Coronary artery (tissue), 2 donors: ENCODE results near the gene COA1.
"Not testable (repeated sequence)": the region's sequence is repeated elsewhere in the genome, so short reads cannot be mapped to it uniquely, and the experiment has no call there.

Source experiments
- DNase-seq: peaks from one replicate; pipeline ENCODE4 v3.0.0-alpha.2; 2017; ENCODE audit warnings: low spot score
- H3K27ac ChIP-seq, 2 donors: fragments of 200-600 bp; sonication (generic); one replicate each; pipeline ENCODE4 v1.5.1; 2016 to 2019
- H3K4me3 ChIP-seq: fragments of 200-600 bp; sonication (generic); 2 replicates; pipeline ENCODE4 v1.5.1; 2016; ENCODE audit warnings: mild to moderate bottlenecking, moderate library complexity
- CTCF ChIP-seq: fragments of 200-600 bp; sonication (generic); IDR thresholded peaks from one replicate; pipeline ENCODE4 v1.5.1; 2019; ENCODE audit warnings: antibody characterized with exemption

Gene COA1, protein sequence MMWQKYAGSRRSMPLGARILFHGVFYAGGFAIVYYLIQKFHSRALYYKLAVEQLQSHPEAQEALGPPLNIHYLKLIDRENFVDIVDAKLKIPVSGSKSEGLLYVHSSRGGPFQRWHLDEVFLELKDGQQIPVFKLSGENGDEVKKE

GRCh38 chr7:43729214-43729923, at the start of gene COA1:
COA1 (minus strand) TSS chr7:43729523; CDS start chr7:43648614, 80,909 bp downstream.
- peak; percentile 88 for DNase-seq
- Histone ChIP-seq H3K27ac (peak within 1 kb of the TSS; percentile 67 to 88), H3K4me3 (peak within 1 kb of the TSS; percentile 86)
- TF ChIP-seq CTCF, result no peak

DNA sequence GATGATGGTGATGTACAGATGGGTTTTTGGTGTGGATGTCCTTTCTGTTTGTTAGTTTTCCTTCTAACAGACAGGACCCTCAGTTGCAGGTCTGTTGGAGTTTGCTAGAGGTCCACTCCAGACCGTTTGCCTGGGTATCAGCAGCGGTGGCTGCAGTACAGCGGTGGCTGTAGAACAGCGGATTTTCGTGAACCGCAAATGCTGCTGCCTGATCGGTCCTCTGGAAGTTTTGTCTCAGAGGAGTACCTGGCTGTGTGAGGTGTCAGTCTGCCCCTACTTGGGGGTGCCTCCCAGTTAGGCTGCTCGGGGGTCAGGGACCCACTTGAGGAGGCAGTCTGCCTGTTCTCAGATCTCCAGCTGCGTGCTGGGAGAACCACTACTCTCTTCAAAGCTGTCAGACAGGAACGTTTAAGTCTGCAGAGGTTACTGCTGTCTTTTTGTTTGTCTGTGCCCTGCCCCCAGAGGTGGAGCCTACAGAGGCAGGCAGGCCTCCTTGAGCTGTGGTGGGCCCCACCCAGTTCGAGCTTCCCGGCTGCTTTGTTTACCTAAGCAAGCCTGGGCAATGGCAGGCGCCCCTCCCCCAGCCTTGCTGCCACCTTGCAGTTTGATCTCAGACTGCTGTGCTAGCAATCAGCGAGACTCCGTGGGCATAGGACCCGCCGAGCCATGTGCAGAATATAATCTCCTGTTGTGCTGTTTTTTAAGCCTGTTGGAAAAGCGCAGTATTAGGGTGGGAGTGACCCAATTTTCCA, 49.1 kb upstream of the COA1 start:
- H3K4me3 ChIP-seq, DNase-seq, H3K27ac ChIP-seq: not testable (repeated sequence)

DNA sequence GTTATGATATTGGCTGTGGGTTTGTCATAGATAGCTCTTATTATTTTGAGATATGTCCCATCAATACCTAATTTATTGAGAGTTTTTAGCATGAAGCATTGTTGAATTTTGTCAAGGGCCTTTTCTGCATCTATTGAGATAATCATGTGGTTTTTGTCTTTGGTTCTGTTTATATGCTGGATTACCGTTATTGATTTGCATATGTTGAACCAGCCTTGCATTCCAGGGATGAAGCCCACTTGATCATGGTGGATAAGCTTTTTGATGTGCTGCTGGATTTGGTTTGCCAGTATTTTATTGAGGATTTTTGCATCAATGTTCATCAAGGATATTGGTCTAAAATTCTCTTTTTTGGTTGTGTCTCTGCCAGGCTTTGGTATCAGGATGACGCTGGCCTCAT, 45.9 kb upstream of the COA1 start:
- not testable (repeated sequence) for DNase-seq, H3K4me3 ChIP-seq, H3K27ac ChIP-seq

DNA sequence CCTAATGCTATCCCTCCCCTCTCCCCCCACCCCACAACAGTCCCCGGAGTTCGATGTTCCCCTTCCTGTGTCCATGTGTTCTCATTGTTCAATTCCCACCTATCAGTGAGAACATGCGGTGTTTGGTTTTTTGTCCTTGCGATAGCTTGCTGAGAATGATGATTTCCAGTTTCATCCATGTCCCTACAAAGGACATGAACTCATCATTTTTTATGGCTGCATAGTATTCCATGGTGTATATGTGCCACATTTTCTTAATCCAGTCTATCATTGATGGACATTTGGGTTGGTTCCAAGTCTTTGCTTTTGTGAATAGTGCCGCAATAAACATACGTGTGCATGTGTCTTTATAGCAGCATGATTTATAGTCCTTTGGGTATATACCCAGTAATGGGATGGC, 43.9 kb upstream of the COA1 start:
- H3K27ac ChIP-seq, DNase-seq, H3K4me3 ChIP-seq: not testable (repeated sequence)

DNA sequence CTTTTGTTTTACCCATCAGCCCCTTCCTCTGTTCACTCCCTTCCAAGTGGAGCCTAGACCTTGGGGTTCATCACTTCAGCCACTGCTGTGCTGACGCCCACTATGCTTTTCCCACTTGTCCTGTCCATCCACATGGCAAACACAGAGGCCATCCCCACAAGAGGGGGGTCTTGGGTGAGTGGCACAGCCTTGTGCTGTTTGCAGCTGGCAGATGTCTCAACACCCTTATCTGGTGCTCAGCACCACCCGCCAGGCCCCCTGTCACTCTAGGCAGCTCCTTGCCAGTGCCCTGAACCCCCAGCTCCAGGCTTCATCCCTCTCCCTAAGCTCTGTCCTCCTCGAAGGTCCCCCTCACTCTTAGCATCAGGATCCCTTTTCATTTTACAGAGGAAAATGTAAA, 42.2 kb upstream of the COA1 start:
- DNase-seq, result no peak
- H3K27ac ChIP-seq, result no peak overlapping the region
- no peak for TF ChIP-seq CTCF
- H3K4me3 ChIP-seq, result no peak overlapping the region

GRCh38 chr7:43771128-43771527, 41.8 kb upstream of the COA1 start:
- DNase-seq, result no peak
- H3K27ac ChIP-seq, result no peak overlapping the region
- no peak overlapping the region for H3K4me3 ChIP-seq
- TF ChIP-seq CTCF, result no peak

DNA sequence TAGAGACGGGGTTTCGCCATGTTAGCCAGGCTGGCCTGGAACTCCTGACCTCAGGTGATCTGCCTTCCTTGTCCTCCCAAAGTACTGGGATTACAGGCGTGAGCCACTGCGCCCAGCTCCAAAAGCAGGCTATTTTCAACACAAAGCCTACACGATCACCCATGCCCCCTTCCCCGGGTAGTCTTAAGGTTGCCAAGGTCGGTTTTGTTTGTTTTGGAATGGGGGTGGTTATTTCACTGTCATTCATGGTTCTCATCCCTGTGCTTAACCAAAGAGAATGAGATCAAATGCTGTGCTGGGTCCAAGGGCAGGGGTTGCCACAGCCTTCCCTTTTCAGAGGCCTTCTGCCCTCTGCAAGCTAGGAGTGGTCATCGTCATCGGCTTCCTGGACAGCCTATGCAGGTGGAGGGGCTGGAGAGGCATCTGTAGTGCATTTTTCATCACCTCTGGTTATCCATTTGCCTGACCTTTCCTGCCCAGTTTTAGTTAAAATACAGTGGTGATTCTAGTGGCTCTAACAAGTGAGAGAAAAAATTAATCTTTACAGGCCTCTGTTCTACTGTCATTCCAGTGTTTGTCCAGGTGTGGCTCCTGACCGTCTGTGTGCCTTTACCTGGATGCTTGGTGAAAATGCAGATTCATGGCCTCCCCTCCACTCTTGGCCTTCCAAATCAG, 40.6 kb upstream of the COA1 start:
- Histone ChIP-seq H3K27ac (no peak overlapping the region), H3K4me3 (no peak overlapping the region)
- TF ChIP-seq CTCF, result no peak
- no peak for DNase-seq

DNA sequence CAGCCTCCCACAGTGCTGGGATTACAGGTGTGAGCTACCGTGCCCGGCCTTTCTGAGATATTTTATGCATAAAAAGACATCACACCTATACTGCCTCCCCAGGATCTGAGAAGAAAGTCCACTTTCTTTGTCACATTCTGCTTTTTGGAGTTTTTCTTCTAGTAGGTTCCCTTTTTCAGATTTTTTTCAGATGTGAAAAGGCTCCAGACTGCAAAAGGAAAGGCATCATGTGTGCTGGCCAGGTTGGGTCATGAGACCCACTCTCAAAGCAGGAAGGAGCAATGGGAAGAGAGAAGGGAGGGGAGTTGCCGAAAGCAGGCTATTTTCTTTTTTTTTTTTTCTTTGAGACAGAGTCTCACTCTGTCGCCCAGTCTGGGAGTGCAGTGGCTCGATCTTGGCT, 40.0 kb upstream of the COA1 start:
- TF ChIP-seq CTCF, result no peak

More for the DNA sequence above, 40.0 kb upstream of the COA1 start:
- no peak for DNase-seq
- H3K27ac ChIP-seq, result no peak overlapping the region
- H3K4me3 ChIP-seq, result no peak overlapping the region
